NCI-H526 treated with DMSO at 0.1 percent for 48 hours (cell line): ENCODE data around the gene BLNK.
"Not testable (repeated sequence)": the region's sequence is repeated elsewhere in the genome, so short reads cannot be mapped to it uniquely, and the experiment has no call there.

ENCODE experiments used
- DNase-seq: peaks from one replicate; lab custom pipeline; 2025; lab: John Stamatoyannopoulos, UW

Gene BLNK

GRCh38 chr10:96225119-96225518 is 46.2 kb downstream of the BLNK start:
- no peak for DNase-seq

- DNase-seq = no peak
These were observed 48.5 kb downstream of the BLNK start for GRCh38 chr10:96222908-96223307.

GRCh38 chr10:96222441-96222840 is 48.9 kb downstream of the BLNK start:
- DNase-seq = no peak

GRCh38 chr10:96218826-96219225 is 52.5 kb downstream of the BLNK start:
- no peak for DNase-seq

- no peak for DNase-seq
These were observed 53.7 kb downstream of the BLNK start for GRCh38 chr10:96217711-96218110.

- DNase-seq = no peak
These were observed 54.6 kb downstream of the BLNK start for GRCh38 chr10:96216775-96217174.

- no peak for DNase-seq
These were observed 58.5 kb downstream of the BLNK start for GRCh38 chr10:96212911-96213310.

- DNase-seq = no peak
These were observed 59.6 kb downstream of the BLNK start for GRCh38 chr10:96211764-96212163.

GRCh38 chr10:96208946-96209345 is 62.4 kb downstream of the BLNK start:
- no peak for DNase-seq

GRCh38 chr10:96208271-96208670 is 63.1 kb downstream of the BLNK start:
- no peak for DNase-seq

GRCh38 chr10:96205580-96205979 is 65.8 kb downstream of the BLNK start:
- DNase-seq = no peak

GRCh38 chr10:96201525-96201924 is 69.8 kb downstream of the BLNK start:
- DNase-seq = no peak

GRCh38 chr10:96189505-96189904 is 81.9 kb downstream of the BLNK start:
- not testable (repeated sequence) for DNase-seq

GRCh38 chr10:96188916-96189315 is 82.5 kb downstream of the BLNK start:
- no peak for DNase-seq

- no peak for DNase-seq
These were observed 82.9 kb downstream of the BLNK start for GRCh38 chr10:96188421-96188820.

GRCh38 chr10:96176985-96177384 is 94.4 kb downstream of the BLNK start:
- no peak for DNase-seq

- DNase-seq = no peak
These were observed 98.7 kb downstream of the BLNK start for GRCh38 chr10:96172666-96173065.

- DNase-seq = no peak
These were observed 101.1 kb downstream of the BLNK start for GRCh38 chr10:96170230-96170629.

GRCh38 chr10:96168546-96168945 is 102.8 kb downstream of the BLNK start:
- DNase-seq = no peak

GRCh38 chr10:96165726-96166125 is 105.6 kb downstream of the BLNK start:
- DNase-seq = no peak

- DNase-seq = no peak
These were observed 118.3 kb downstream of the BLNK start for GRCh38 chr10:96153070-96153469.

GRCh38 chr10:96152437-96152836 is 118.9 kb downstream of the BLNK start:
- DNase-seq = no peak
